OCI-LY3 (cell line): ENCODE data around the gene MATK.

ENCODE experiments used
- H2AFZ ChIP-seq: fragments of 200-600, 300-600 bp; shearing (Covaris generic); 2 replicates; pipeline ENCODE4 v1.6.0; 2014; ENCODE audit warnings: antibody characterized with exemption, low read depth, low read length
- H3K27ac ChIP-seq: fragments of 200-600, 300-600 bp; sonication (generic); 2 replicates; pipeline ENCODE4 v1.5.1; 2014; ENCODE audit warnings: mild to moderate bottlenecking, low read length, moderate library complexity, mixed read lengths
- H3K27me3 ChIP-seq: fragments of 200-600, 300-600 bp; sonication (generic); 2 replicates; pipeline ENCODE4 v1.6.1; 2014; ENCODE audit warnings: low read depth, low read length, mixed read lengths
- H3K36me3 ChIP-seq: fragments of 200-600, 300-600 bp; sonication (generic); replicated peaks from 2 replicates; pipeline ENCODE3; 2014; ENCODE audit warnings: low read depth, low read length, mixed read lengths
- H3K4me1 ChIP-seq: fragments of 300-600, 200-600 bp; sonication (generic); 2 replicates; pipeline ENCODE4 v1.6.1; 2014; ENCODE audit warnings: low read length, mixed read lengths
- H3K4me2 ChIP-seq: fragments of 200-600, 300-600 bp; sonication (generic); 2 replicates; pipeline ENCODE4 v1.6.1; 2014; ENCODE audit warnings: low read length, mixed read lengths
- H3K4me3 ChIP-seq: fragments of 300-600, 200-600 bp; sonication (generic); 2 replicates; pipeline ENCODE4 v1.5.1; 2014; ENCODE audit warnings: antibody characterized with exemption, mild to moderate bottlenecking, low read length, moderate library complexity
- H3K79me2 ChIP-seq: fragments of 300-600, 200-600 bp; shearing (Covaris generic); 2 replicates; pipeline ENCODE4 v1.6.1; 2014; ENCODE audit warnings: mild to moderate bottlenecking, low read length, mixed read lengths
- H3K9ac ChIP-seq: fragments of 300-600, 200-600 bp; shearing (Covaris generic); 2 replicates; pipeline ENCODE4 v1.6.0; 2014; ENCODE audit warnings: mild to moderate bottlenecking, low read length, moderate library complexity
- H3K9me3 ChIP-seq: fragments of 200-600, 300-600 bp; shearing (Covaris generic); 2 replicates; pipeline ENCODE4 v1.6.1; 2014; ENCODE audit warnings: low read length, mixed read lengths; ENCODE audit not compliant: insufficient read depth
- H4K20me1 ChIP-seq: fragments of 200-600, 300-600 bp; sonication (generic); 2 replicates; pipeline ENCODE4 v1.6.1; 2016; ENCODE audit warnings: low read length, mixed read lengths; ENCODE audit not compliant: insufficient read depth
- EZH2phosphoT487 ChIP-seq: fragments of 200-600 bp; shearing (Covaris generic); IDR thresholded peaks from 2 replicates; pipeline ENCODE4 v1.6.1; 2018; ENCODE audit warnings: antibody characterized with exemption, mixed run types, low read depth
- TF ChIP-seq, protein P1 (sequence below): fragments of 200-600, 300-600 bp; sonication (generic); IDR thresholded peaks from 2 replicates; pipeline ENCODE4 v1.5.1; 2014; ENCODE audit warnings: antibody characterized with exemption, low read length, low read depth

MATK gene, protein sequence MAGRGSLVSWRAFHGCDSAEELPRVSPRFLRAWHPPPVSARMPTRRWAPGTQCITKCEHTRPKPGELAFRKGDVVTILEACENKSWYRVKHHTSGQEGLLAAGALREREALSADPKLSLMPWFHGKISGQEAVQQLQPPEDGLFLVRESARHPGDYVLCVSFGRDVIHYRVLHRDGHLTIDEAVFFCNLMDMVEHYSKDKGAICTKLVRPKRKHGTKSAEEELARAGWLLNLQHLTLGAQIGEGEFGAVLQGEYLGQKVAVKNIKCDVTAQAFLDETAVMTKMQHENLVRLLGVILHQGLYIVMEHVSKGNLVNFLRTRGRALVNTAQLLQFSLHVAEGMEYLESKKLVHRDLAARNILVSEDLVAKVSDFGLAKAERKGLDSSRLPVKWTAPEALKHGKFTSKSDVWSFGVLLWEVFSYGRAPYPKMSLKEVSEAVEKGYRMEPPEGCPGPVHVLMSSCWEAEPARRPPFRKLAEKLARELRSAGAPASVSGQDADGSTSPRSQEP

DNA sequence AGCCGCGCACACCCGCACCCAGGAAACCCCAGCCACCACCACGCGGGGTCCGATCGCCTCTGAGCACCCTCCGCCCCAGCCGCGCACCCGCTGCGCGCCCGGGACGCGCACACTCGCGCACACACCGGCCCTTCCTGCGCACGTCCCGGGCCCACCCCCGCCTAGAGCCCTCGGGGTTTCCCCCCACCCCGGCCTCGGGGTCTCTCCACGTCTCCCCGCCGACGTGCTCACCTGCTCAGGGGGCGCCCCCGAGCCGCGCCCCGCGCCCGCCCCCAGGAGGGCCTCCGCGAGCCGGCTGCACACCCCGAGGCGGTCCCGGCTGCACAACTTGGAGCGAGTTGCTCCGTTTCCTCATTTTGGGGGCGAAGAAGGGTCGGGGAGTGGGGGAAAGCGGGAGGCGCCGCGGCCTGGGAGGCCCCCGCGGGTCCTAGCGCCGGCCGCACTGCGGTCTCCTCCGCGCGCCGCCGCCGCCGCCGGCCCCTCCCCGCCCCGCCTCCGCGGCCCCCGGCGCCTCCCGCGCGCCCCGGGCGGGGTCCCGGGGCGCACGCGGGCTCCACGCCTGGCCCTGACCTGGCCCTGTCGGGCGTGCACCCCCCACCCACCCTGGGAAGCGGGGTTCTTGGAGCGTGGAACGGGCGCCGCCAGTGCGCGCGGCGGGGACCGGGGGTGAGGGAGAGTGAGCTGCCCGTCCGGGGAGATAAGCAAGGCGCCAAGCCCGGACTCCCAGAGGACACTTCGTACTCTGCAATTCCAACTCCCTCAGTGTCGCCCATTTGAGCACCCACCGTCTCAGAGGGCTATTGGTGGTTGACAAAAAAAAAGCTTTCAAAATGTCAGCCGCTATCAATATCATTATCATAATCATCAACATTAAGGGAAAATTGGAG lies at the start of gene MATK:
TSS of gene MATK (minus strand) at position 444 of the 887 bp plus-strand sequence. CDS start 1,246 bp downstream, outside the sequence.
- TF ChIP-seq EZH2phosphoT487 = no peak
- TF ChIP-seq, protein P1, sequence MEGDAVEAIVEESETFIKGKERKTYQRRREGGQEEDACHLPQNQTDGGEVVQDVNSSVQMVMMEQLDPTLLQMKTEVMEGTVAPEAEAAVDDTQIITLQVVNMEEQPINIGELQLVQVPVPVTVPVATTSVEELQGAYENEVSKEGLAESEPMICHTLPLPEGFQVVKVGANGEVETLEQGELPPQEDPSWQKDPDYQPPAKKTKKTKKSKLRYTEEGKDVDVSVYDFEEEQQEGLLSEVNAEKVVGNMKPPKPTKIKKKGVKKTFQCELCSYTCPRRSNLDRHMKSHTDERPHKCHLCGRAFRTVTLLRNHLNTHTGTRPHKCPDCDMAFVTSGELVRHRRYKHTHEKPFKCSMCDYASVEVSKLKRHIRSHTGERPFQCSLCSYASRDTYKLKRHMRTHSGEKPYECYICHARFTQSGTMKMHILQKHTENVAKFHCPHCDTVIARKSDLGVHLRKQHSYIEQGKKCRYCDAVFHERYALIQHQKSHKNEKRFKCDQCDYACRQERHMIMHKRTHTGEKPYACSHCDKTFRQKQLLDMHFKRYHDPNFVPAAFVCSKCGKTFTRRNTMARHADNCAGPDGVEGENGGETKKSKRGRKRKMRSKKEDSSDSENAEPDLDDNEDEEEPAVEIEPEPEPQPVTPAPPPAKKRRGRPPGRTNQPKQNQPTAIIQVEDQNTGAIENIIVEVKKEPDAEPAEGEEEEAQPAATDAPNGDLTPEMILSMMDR = no peak
- no peak within 1 kb of the TSS for H3K27ac ChIP-seq
- H4K20me1 ChIP-seq = no peaks in the 10 kb centered on the region
- H3K4me2 ChIP-seq = no peak within 1 kb of the TSS
- no peaks in the 10 kb centered on the region for H3K79me2 ChIP-seq
- no peak within 1 kb of the TSS for H3K9ac ChIP-seq
- no peak within 1 kb of the TSS for H2AFZ ChIP-seq
- H3K4me3 ChIP-seq = no peak within 1 kb of the TSS
- no peaks in the 10 kb centered on the region for H3K36me3 ChIP-seq
- H3K9me3 ChIP-seq = peaks cover 15% of the 10 kb centered on the region; the same call in 1 of the 2 replicates
- no peaks in the 10 kb centered on the region for H3K27me3 ChIP-seq
- H3K4me1 ChIP-seq = no peaks in the 10 kb centered on the region

DNA sequence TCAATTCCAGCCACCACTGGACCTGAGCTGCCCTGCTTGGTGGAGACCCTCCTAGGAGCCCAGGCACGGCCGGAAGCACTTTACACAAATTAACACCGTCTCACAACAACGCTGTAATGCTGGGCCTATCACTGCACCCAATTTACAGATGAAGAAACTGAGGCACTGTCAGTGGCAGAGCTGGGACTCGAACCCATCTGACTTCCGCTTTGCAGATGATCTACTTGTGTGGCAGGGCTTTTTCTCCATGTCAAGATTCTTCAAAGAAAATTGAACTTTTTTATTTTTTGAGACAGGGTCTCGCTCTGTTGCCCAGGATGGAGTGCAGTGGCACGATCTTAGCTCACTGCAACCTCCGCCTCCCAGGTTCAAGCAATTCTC lies 48.9 kb upstream of the MATK start:
- Histone ChIP-seq H3K9ac (no peak overlapping the region), H3K27me3 (no peaks in the 10 kb centered on the region; the same call in 1 of the 2 replicates), H3K9me3 (peaks cover 7% of the 10 kb centered on the region; the same call in 1 of the 2 replicates), H3K79me2 (no peaks in the 10 kb centered on the region), H4K20me1 (no peaks in the 10 kb centered on the region), H3K4me1 (no peaks in the 10 kb centered on the region), H3K27ac (no peak overlapping the region), H3K36me3 (no peaks in the 10 kb centered on the region), H3K4me3 (no peak overlapping the region), H2AFZ (no peak overlapping the region), H3K4me2 (no peak overlapping the region)
- TF ChIP-seq EZH2phosphoT487 = no peak
- TF ChIP-seq, protein P1 = no peak

DNA sequence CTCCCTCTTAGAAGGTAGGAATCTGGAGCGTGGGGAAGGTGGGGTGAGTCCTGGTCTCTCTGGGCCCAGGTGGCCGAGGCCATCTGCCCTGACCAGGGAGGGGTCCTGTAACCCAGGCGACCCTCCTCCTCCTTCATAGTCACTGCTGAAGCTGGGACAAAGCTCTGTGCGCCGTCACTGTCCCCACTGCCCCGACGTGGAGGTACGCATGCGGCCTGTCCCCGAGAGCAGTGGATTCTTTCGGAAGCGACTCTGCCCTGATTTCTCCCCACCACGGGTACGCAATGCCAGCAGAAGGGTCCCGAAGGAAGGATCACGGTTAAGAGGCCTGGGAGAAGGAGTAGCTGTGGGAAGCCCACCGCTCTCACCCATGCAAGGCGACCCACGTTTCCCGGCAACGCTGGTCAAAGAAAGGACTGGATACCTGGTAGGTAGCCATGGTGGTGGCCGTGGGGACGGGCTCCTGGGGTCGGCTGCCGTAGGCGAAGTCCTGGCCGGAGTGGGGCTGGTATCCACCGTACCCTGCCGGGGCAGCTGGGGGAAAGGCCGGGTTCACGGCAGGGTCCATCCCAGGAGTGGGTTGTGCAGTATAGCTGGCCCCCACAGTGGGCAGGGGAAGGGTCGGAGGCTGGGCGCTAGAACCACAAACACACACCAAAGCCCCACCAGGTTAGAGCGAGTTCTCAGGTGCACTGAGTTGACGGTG lies 48.3 kb upstream of the MATK start:
- no peaks in the 10 kb centered on the region for H3K27me3 ChIP-seq
- H3K4me3 ChIP-seq = no peak overlapping the region
- H3K27ac ChIP-seq = no peak overlapping the region
- H3K9ac ChIP-seq = no peak overlapping the region
- H3K36me3 ChIP-seq = no peaks in the 10 kb centered on the region
- H2AFZ ChIP-seq = no peak overlapping the region
- H3K9me3 ChIP-seq = peaks cover 7% of the 10 kb centered on the region; the same call in 1 of the 2 replicates
- TF ChIP-seq, protein P1 = no peak
- TF ChIP-seq EZH2phosphoT487 = no peak
- no peaks in the 10 kb centered on the region for H4K20me1 ChIP-seq
- no peak overlapping the region for H3K4me2 ChIP-seq
- no peaks in the 10 kb centered on the region for H3K4me1 ChIP-seq
- no peaks in the 10 kb centered on the region for H3K79me2 ChIP-seq
